Measurements from ENCODE around the gene RAPSN. TPM values are rescaled to one million over a fixed set of nuclear protein-coding genes. Genes with fewer than 3 reads are reported as not detected.

RAPSN gene
- total and polyA plus RNA-seq, 2 of the 8 experiments (the other 6 are each of a cell fraction or from before 2014, with no cell fraction given), result 0.06 to 0.34 TPM

- TF ChIP-seq MAX (IDR thresholded peaks at IDR 0.05), result no peak
- no peak for TF ChIP-seq SUZ12 (IDR thresholded peaks at IDR 0.05; ENCODE audit: low read length)
- TF ChIP-seq CEBPB (IDR thresholded peaks at IDR 0.05; ENCODE audit: low read depth, low read length), result peak; percentile 83
- TF ChIP-seq SAP30 (IDR thresholded peaks at IDR 0.05; ENCODE audit: insufficient read depth, insufficient replicate concordance, low read length), result no peak
- TF ChIP-seq CBX8 (IDR thresholded peaks at IDR 0.05; ENCODE audit: borderline replicate concordance, low read depth, low read length), result no peak
- no peak for TF ChIP-seq EGR1 (IDR thresholded peaks at IDR 0.05; ENCODE audit: borderline replicate concordance, low read depth, low read length)
- no peak for TF ChIP-seq ATF2 (IDR thresholded peaks at IDR 0.05; ENCODE audit: low read length)
- TF ChIP-seq ASH2L (IDR thresholded peaks at IDR 0.05; ENCODE audit: low read length), result no peak
- TF ChIP-seq CTCF (IDR thresholded peaks at IDR 0.05; ENCODE audit: control extremely low read depth in 1 of 3, insufficient read depth in 1 of 3, low read depth in 1 of 3, low read length in 3 of 3), result peak; percentile 7 to 24 (median 19); a peak in 3 of 4 replicates
- peak; percentile 89 for TF ChIP-seq TEAD4 (IDR thresholded peaks at IDR 0.05; ENCODE audit: low read depth, low read length)
- no peak for TF ChIP-seq HDAC2 (IDR thresholded peaks at IDR 0.05; ENCODE audit: borderline replicate concordance in 1 of 2, low read depth in 2 of 2, low read length in 2 of 2)
- TF ChIP-seq FOSL1 (IDR thresholded peaks at IDR 0.05; ENCODE audit: insufficient read depth, low read depth, low read length), result no peak
- no peak for TF ChIP-seq SIX5 (IDR thresholded peaks at IDR 0.05; ENCODE audit: low read depth, low read length)
- no peak for TF ChIP-seq CTBP2 (IDR thresholded peaks at IDR 0.05; ENCODE audit: borderline replicate concordance, insufficient read depth, insufficient read length, low read length)
- TF ChIP-seq CREB1 (IDR thresholded peaks at IDR 0.05), result no peak
These were observed 41.8 kb downstream of the RAPSN start (continued) for GRCh38 chr11:47406896-47407745.
